Activated naive CD4-positive, alpha-beta T cell treated with anti-CD3 and anti-CD28 coated beads for 36 hours (primary cell): ENCODE results near the gene GRAMD4. TPM values are rescaled to one million over a fixed set of nuclear protein-coding genes. Genes with fewer than 3 reads are reported as not detected.

Source experiments
- CTCF ChIA-PET: fragments of 350-600 bp; sonication (Branson Sonifier 250); formaldehyde crosslinking; loops from one replicate; lab custom pipeline; 2021; ENCODE audit warnings: antibody characterized with exemption; lab: Charles Lee
- DNase-seq: peaks from one replicate; pipeline ENCODE4 v3.0.0-alpha.2; 2020
- H3K27ac Mint-ChIP-seq: one replicate; pipeline ENCODE4 v1.8.0; 2021; ENCODE audit warnings: mild to moderate bottlenecking, mixed read lengths
- H3K27me3 Mint-ChIP-seq: one replicate; pipeline ENCODE4 v1.8.0; 2021; ENCODE audit warnings: low read depth, mixed read lengths
- H3K36me3 Mint-ChIP-seq: one replicate; pipeline ENCODE4 v1.8.0; 2021; ENCODE audit warnings: low read depth, mixed read lengths
- H3K4me1 Mint-ChIP-seq: one replicate; pipeline ENCODE4 v1.8.0; 2021; ENCODE audit warnings: low read depth, mixed read lengths
- H3K4me3 Mint-ChIP-seq: one replicate; pipeline ENCODE4 v1.8.0; 2021; ENCODE audit warnings: mild to moderate bottlenecking, moderate library complexity, mixed read lengths
- H3K9me3 Mint-ChIP-seq: one replicate; pipeline ENCODE4 v1.8.0; 2021; ENCODE audit warnings: mixed read lengths
- intact Hi-C: fragments of 100-400 bp; cut with micrococcal nuclease; formaldehyde crosslinking; loops from one replicate; pipeline ENCODE4 v1.15.1; 2023
- total RNA-seq, 2 experiments: library from RNA; stranded (reverse); gene quantifications; one replicate each; pipeline ENCODE4 v1.2.3, GENCODE V29; 2021

Gene GRAMD4
- total RNA-seq, 2 experiments from 2014 or later = 34.3 to 35.4 TPM

- intact Hi-C loops = no loop called here
- no peaks in the 10 kb centered on the region for H3K9me3 Mint-ChIP-seq
- no peak overlapping the region for H3K27ac Mint-ChIP-seq
- no peaks in the 10 kb centered on the region for H3K27me3 Mint-ChIP-seq
- H3K4me1 Mint-ChIP-seq = peaks cover 5% of the 10 kb centered on the region
- H3K4me3 Mint-ChIP-seq = no peak overlapping the region
- H3K36me3 Mint-ChIP-seq = peaks cover 45% of the 10 kb centered on the region
- CTCF ChIA-PET = interaction anchor here (0.7 kb wide), 1 partner anchor 85 kb away, joined by 4 read pairs; no protein-coding TSS in a partner anchor
- DNase-seq = no peak
These were observed 85.9 kb downstream of the GRAMD4 start for GRCh38 chr22:46706060-46706459.

- intact Hi-C loops = no loop called here
- H3K4me3 Mint-ChIP-seq = no peak overlapping the region
- no peaks in the 10 kb centered on the region for H3K9me3 Mint-ChIP-seq
- H3K27me3 Mint-ChIP-seq = no peaks in the 10 kb centered on the region
- DNase-seq = no peak
- no peak overlapping the region for H3K27ac Mint-ChIP-seq
- peaks cover 49% of the 10 kb centered on the region for H3K36me3 Mint-ChIP-seq
- CTCF ChIA-PET = no interaction called here
- peaks cover 7% of the 10 kb centered on the region for H3K4me1 Mint-ChIP-seq
These were observed 87.1 kb downstream of the GRAMD4 start for GRCh38 chr22:46707305-46707704.

DNA sequence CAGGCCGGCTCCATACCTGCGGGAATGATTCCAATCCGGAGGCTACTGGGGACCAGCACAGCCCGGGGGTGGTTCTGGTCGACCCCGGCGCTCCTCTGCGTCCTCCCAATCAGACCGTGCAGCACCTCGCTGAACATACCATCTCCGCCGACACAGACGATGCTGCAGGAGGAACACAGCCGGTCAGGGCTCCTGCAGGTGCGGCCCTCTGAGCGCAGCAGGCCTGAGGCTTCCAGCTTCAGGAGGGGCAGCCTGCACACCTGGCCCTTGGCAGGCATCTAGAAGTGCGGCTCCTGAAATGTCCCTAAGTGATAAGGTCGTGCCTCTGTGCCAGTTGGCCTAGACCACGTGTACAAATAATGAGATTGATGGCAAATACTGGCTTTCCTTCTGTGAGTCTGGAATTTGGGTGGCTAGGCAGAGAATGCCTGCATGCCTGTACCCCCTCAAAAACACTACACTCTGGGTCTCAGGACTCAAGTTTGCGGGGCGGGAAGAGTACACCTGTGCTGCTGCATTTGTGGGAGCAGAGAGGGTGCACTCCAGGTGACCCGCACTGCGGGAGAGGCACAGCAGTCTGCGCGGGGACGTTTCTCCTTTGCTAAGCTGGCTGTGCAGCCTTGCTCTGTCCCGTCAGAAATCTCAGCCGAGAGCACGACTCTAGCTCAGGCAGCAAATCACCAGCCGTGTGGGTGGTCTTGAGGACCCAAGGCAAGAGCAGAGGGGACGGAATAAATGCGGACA lies 87.8 kb downstream of the GRAMD4 start:
- peaks cover 9% of the 10 kb centered on the region for H3K4me1 Mint-ChIP-seq
- peaks cover 46% of the 10 kb centered on the region for H3K36me3 Mint-ChIP-seq
- intact Hi-C loops = no loop called here
- no peak overlapping the region for H3K4me3 Mint-ChIP-seq
- DNase-seq = no peak
- no peaks in the 10 kb centered on the region for H3K27me3 Mint-ChIP-seq
- H3K27ac Mint-ChIP-seq = no peak overlapping the region
- CTCF ChIA-PET = no interaction called here
- H3K9me3 Mint-ChIP-seq = no peaks in the 10 kb centered on the region

DNA sequence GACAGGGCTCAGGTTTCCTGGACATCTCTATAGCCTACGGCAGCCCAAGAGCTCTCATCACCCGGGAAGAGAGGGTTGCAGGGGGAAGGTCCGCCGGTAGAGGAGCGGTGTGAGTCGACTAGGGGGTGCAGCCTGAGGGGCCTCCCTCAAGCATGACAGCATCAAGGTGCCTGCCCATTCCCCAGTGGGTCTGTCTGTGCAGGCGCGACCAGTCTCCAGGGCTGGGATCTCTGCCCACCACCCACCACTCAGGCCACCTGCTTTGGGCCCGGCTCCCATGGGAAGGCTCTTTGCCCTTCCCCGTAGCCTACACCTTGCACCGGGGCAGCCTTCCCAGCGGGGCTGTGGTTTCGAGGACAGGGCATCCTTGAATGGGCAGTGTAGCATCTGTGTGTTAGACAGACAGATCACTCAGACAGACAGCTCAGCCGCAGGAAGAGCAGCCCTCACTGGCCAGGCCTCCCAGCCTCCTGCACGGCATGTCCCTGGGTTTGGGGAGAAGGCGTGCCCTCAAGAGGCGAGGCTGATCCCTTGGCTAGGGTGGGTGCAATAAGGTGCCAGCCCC lies 88.7 kb downstream of the GRAMD4 start:
- H3K27ac Mint-ChIP-seq = no peak overlapping the region
- H3K27me3 Mint-ChIP-seq = no peaks in the 10 kb centered on the region
- CTCF ChIA-PET = no interaction called here
- H3K4me3 Mint-ChIP-seq = no peak overlapping the region
- no peak for DNase-seq
- intact Hi-C loops = no loop called here
- H3K4me1 Mint-ChIP-seq = peaks cover 11% of the 10 kb centered on the region
- H3K9me3 Mint-ChIP-seq = no peaks in the 10 kb centered on the region
- peaks cover 45% of the 10 kb centered on the region for H3K36me3 Mint-ChIP-seq

- Mint-ChIP-seq H3K4me3 (no peak overlapping the region), H3K4me1 (peaks cover 11% of the 10 kb centered on the region)
- CTCF ChIA-PET = no interaction called here
These were observed 90.6 kb downstream of the GRAMD4 start for GRCh38 chr22:46710806-46711205.

DNA sequence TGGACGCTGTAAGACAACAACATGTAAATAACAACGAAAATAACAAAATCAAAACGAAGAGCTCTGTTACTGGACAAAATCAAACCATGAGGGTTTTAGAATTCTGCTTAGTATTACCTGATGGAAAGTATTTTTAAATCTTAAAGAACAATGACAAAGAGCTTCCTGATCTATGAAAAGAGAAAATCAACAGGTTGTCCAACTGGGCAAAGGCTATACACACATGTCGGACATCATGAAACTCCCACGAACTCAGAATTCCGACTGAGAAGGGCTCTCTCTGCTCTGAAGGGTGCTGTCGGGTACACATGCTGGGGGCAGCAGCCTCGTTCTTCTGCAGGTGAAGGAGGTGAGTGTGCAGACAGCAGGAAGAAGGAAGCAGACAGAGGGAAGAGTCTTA lies 92.1 kb downstream of the GRAMD4 start:
- H3K4me3 Mint-ChIP-seq = no peak overlapping the region
- peaks cover 39% of the 10 kb centered on the region for H3K36me3 Mint-ChIP-seq
- peaks cover 11% of the 10 kb centered on the region for H3K4me1 Mint-ChIP-seq
- CTCF ChIA-PET = no interaction called here
- no peak overlapping the region for H3K27ac Mint-ChIP-seq
- DNase-seq = no peak
- H3K9me3 Mint-ChIP-seq = no peaks in the 10 kb centered on the region
- no peaks in the 10 kb centered on the region for H3K27me3 Mint-ChIP-seq
- intact Hi-C loops = no loop called here

More at GRCh38 chr22:46710806-46711205, 90.6 kb downstream of the GRAMD4 start:
- Mint-ChIP-seq H3K27ac (peak overlapping the region; percentile 57), H3K27me3 (no peaks in the 10 kb centered on the region), H3K36me3 (peaks cover 43% of the 10 kb centered on the region), H3K9me3 (no peaks in the 10 kb centered on the region)
- no peak for DNase-seq
- intact Hi-C loops = no loop called here

- Mint-ChIP-seq H3K4me1 (peaks cover 11% of the 10 kb centered on the region), H3K4me3 (no peak overlapping the region), H3K27me3 (no peaks in the 10 kb centered on the region), H3K36me3 (peaks cover 33% of the 10 kb centered on the region), H3K27ac (no peak overlapping the region), H3K9me3 (no peaks in the 10 kb centered on the region)
- no peak for DNase-seq
- CTCF ChIA-PET = interaction anchor here (1.1 kb wide), 2 partner anchors 84 to 151 kb away, joined by 3 to 4 read pairs; no protein-coding TSS in a partner anchor
- intact Hi-C loops = no loop called here
These were observed 94.4 kb downstream of the GRAMD4 start for GRCh38 chr22:46714550-46714949.

GRCh38 chr22:46719921-46720320 lies 99.7 kb downstream of the GRAMD4 start:
- intact Hi-C loops = no loop called here
- Mint-ChIP-seq H3K27me3 (no peaks in the 10 kb centered on the region), H3K4me3 (no peak overlapping the region), H3K9me3 (no peaks in the 10 kb centered on the region), H3K27ac (no peak overlapping the region), H3K4me1 (peaks cover 8% of the 10 kb centered on the region), H3K36me3 (peaks cover 25% of the 10 kb centered on the region)
- no peak for DNase-seq
- CTCF ChIA-PET = interaction anchor here (0.8 kb wide), 1 partner anchor 38 kb away, joined by 3 read pairs; no protein-coding TSS in a partner anchor

GRCh38 chr22:46721501-46722085 lies 101.4 kb downstream of the GRAMD4 start:
- peaks cover 25% of the 10 kb centered on the region for H3K36me3 Mint-ChIP-seq
- CTCF ChIA-PET = interaction anchor here (0.7 to 1.2 kb wide), 2 partner anchors 24 to 81 kb away, joined by 3 read pairs; no protein-coding TSS in a partner anchor
- no peak for DNase-seq
- H3K27ac Mint-ChIP-seq = peak overlapping the region; percentile 61
- H3K4me1 Mint-ChIP-seq = peaks cover 8% of the 10 kb centered on the region
- no peaks in the 10 kb centered on the region for H3K27me3 Mint-ChIP-seq
- H3K4me3 Mint-ChIP-seq = no peak overlapping the region
- intact Hi-C loops = no loop called here
- no peaks in the 10 kb centered on the region for H3K9me3 Mint-ChIP-seq

GRCh38 chr22:46723882-46724281 lies 103.7 kb downstream of the GRAMD4 start:
- peaks cover 18% of the 10 kb centered on the region for H3K4me1 Mint-ChIP-seq

DNA sequence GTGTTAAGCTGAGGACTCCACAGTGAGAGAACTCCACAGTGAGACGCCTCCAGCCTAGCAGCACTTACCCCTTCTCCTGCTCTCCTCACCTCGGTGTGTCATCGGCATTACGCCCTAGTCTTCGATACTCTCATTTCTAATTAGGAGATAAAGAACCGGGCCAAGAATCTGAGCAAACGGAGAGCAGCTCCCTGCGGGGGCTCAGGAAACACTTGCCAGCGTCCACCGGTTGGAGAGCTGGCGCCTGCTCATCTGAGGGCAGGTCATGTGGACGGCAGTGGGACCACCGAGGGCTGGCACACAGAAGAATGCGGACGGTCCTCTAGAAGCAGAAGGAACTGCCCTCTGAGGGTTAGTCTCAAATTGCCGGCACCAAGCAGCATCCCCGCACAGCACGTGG lies 104.9 kb downstream of the GRAMD4 start:
- DNase-seq = no peak
- H3K27ac Mint-ChIP-seq = no peak overlapping the region
- no peaks in the 10 kb centered on the region for H3K9me3 Mint-ChIP-seq
- no peak overlapping the region for H3K4me3 Mint-ChIP-seq
- peaks cover 11% of the 10 kb centered on the region for H3K36me3 Mint-ChIP-seq
- intact Hi-C loops = no loop called here
- no peaks in the 10 kb centered on the region for H3K27me3 Mint-ChIP-seq
- CTCF ChIA-PET = interaction anchor here (1.7 kb wide), 1 partner anchor 78 kb away, joined by 3 read pairs; no protein-coding TSS in a partner anchor
- peaks cover 17% of the 10 kb centered on the region for H3K4me1 Mint-ChIP-seq

More at GRCh38 chr22:46723882-46724281, 103.7 kb downstream of the GRAMD4 start:
- no peak overlapping the region for H3K27ac Mint-ChIP-seq
- no peak overlapping the region for H3K4me3 Mint-ChIP-seq
- no peaks in the 10 kb centered on the region for H3K27me3 Mint-ChIP-seq
- peaks cover 15% of the 10 kb centered on the region for H3K36me3 Mint-ChIP-seq
- intact Hi-C loops = no loop called here
- no peak for DNase-seq
- CTCF ChIA-PET = interaction anchor here (1.7 kb wide), 1 partner anchor 79 kb away, joined by 3 read pairs; no protein-coding TSS in a partner anchor
- no peaks in the 10 kb centered on the region for H3K9me3 Mint-ChIP-seq

GRCh38 chr22:46726066-46726985 lies 106.1 kb downstream of the GRAMD4 start:
- no peaks in the 10 kb centered on the region for H3K27me3 Mint-ChIP-seq
- intact Hi-C loops = no loop called here
- peaks cover 8% of the 10 kb centered on the region for H3K36me3 Mint-ChIP-seq
- no peaks in the 10 kb centered on the region for H3K9me3 Mint-ChIP-seq
- H3K27ac Mint-ChIP-seq = no peak overlapping the region
- CTCF ChIA-PET = no interaction called here
- no peak for DNase-seq
- no peak overlapping the region for H3K4me3 Mint-ChIP-seq
- peaks cover 27% of the 10 kb centered on the region for H3K4me1 Mint-ChIP-seq
